GM10248 (cell line): Measurements from ENCODE around the gene DLG2.

Experiments used
- CTCF ChIA-PET: fragments of 300-600 bp; sonication (Branson Sonifier 250); formaldehyde crosslinking; extraction: SDS; loops from one replicate; lab custom pipeline; 2021; ENCODE audit warnings: antibody characterized with exemption; lab: Yijun Ruan, JAX
- POLR2A ChIA-PET: fragments of 350-650 bp; sonication (Branson Sonifier 250); formaldehyde crosslinking; extraction: SDS; loops from one replicate; lab custom pipeline; 2020; ENCODE audit warnings: antibody characterized with exemption; lab: Yijun Ruan, JAX
- DNase-seq: peaks from one replicate; pipeline ENCODE4 v3.0.0; 2012; ENCODE audit errors: extremely low spot score
- CTCF ChIP-seq: IDR thresholded peaks from 2 replicates; pipeline ENCODE4 v1.5.1; 2012; ENCODE audit warnings: mild to moderate bottlenecking, low read depth; ENCODE audit errors: extremely low read depth, missing control alignments, control extremely low read depth

The DLG2 gene

GRCh38 chr11:83678831-83679584, 1948.1 kb downstream of the DLG2 start:
- ChIA-PET POLR2A (no interaction called here), CTCF (no interaction called here)
- TF ChIP-seq CTCF = no peak
- DNase-seq = no peak

- no peak for DNase-seq
- ChIA-PET POLR2A (no interaction called here), CTCF (no interaction called here)
- TF ChIP-seq CTCF = no peak
Observed at GRCh38 chr11:83677730-83678129, 1949.4 kb downstream of the DLG2 start.

GRCh38 chr11:83676056-83676601, 1951.0 kb downstream of the DLG2 start:
- DNase-seq = no peak
- TF ChIP-seq CTCF = no peak
- ChIA-PET CTCF (interaction anchor here (1.1 kb wide), 1 partner anchor 30 kb away, joined by 3 read pairs; no protein-coding TSS in a partner anchor), POLR2A (no interaction called here)

GRCh38 chr11:83674102-83674896, 1952.8 kb downstream of the DLG2 start:
- TF ChIP-seq CTCF = no peak
- POLR2A ChIA-PET = no interaction called here
- DNase-seq = no peak
- CTCF ChIA-PET = no interaction called here

- DNase-seq = no peak
- ChIA-PET CTCF (interaction anchor here (0.8 to 1.7 kb wide), 4 partner anchors 9 to 125 kb away, joined by 3 to 6 read pairs (median 3); no protein-coding TSS in a partner anchor), POLR2A (no interaction called here)
- no peak for TF ChIP-seq CTCF
Observed at GRCh38 chr11:83671289-83671688, 1955.9 kb downstream of the DLG2 start.

- CTCF ChIA-PET = no interaction called here
- TF ChIP-seq CTCF = no peak
- DNase-seq = no peak
- POLR2A ChIA-PET = no interaction called here
Observed at GRCh38 chr11:83666149-83666548, 1961.0 kb downstream of the DLG2 start.
